HEK293 (cell line): ENCODE data around the gene VAT1.
A peak's percentile ranks its signal among the peaks of the same experiment; 100 is the strongest.

Source experiments
- AEBP2 ChIP-seq: fragments of 450-650 bp; formaldehyde crosslinking; IDR thresholded peaks from 2 replicates; pipeline ENCODE4 v1.5.1; 2016; ENCODE audit warnings: missing biosample characterization, missing genetic modification characterization, borderline replicate concordance
- GFI1B ChIP-seq: fragments of 450-650 bp; formaldehyde crosslinking; IDR thresholded peaks from 2 replicates; pipeline ENCODE4 v1.5.1; 2016; ENCODE audit warnings: missing biosample characterization, missing genetic modification characterization
- IKZF3 ChIP-seq: fragments of 450-650 bp; IDR thresholded peaks from 2 replicates; pipeline ENCODE4 v1.5.0; 2018; ENCODE audit warnings: missing biosample characterization, mild to moderate bottlenecking, missing genetic modification characterization, moderate library complexity
- PRDM1 ChIP-seq: fragments of 450-650 bp; formaldehyde crosslinking; IDR thresholded peaks from 2 replicates; pipeline ENCODE4; 2016; ENCODE audit warnings: missing biosample characterization, missing genetic modification characterization
- PRDM6 ChIP-seq: fragments of 450-650 bp; formaldehyde crosslinking; IDR thresholded peaks from 2 replicates; pipeline ENCODE4 v1.5.1; 2017; ENCODE audit warnings: missing biosample characterization, missing genetic modification characterization
- SP7 ChIP-seq: fragments of 450-650 bp; formaldehyde crosslinking; IDR thresholded peaks from 2 replicates; pipeline ENCODE4 v1.5.1; 2016; ENCODE audit warnings: missing biosample characterization, missing genetic modification characterization
- YY2 ChIP-seq: fragments of 450-650 bp; formaldehyde crosslinking; IDR thresholded peaks from 2 replicates; pipeline ENCODE4 v1.5.1; 2016; ENCODE audit warnings: missing biosample characterization, missing genetic modification characterization
- ZBTB26 ChIP-seq: fragments of 450-650 bp; formaldehyde crosslinking; optimal IDR thresholded peaks from 2 replicates; pipeline ENCODE3; 2016; ENCODE audit warnings: missing biosample characterization, mild to moderate bottlenecking, missing genetic modification characterization
- ZBTB44 ChIP-seq: fragments of 450-650 bp; IDR thresholded peaks from 2 replicates; pipeline ENCODE4 v1.5.1; 2018; ENCODE audit warnings: missing biosample characterization, mild to moderate bottlenecking, missing genetic modification characterization
- ZEB2 ChIP-seq: fragments of 450-650 bp; formaldehyde crosslinking; IDR thresholded peaks from 2 replicates; pipeline ENCODE4 v1.5.1; 2016; ENCODE audit warnings: missing biosample characterization, missing genetic modification characterization
- ZFP37 ChIP-seq: fragments of 450-650 bp; formaldehyde crosslinking; IDR thresholded peaks from 2 replicates; pipeline ENCODE4 v1.5.1; 2016; ENCODE audit warnings: missing biosample characterization, missing genetic modification characterization
- ZFP69B ChIP-seq: fragments of 450-650 bp; formaldehyde crosslinking; IDR thresholded peaks from 2 replicates; pipeline ENCODE4 v1.5.1; 2016; ENCODE audit warnings: missing biosample characterization, missing genetic modification characterization
- ZNF175 ChIP-seq: fragments of 450-650 bp; formaldehyde crosslinking; IDR thresholded peaks from 2 replicates; pipeline ENCODE4 v1.5.1; 2016; ENCODE audit warnings: missing biosample characterization, missing genetic modification characterization
- ZNF19 ChIP-seq: fragments of 450-650 bp; formaldehyde crosslinking; IDR thresholded peaks from 2 replicates; pipeline ENCODE4; 2016; ENCODE audit warnings: missing biosample characterization, missing genetic modification characterization, low read depth
- ZNF223 ChIP-seq: fragments of 450-650 bp; formaldehyde crosslinking; IDR thresholded peaks from 2 replicates; pipeline ENCODE4 v1.5.1; 2016; ENCODE audit warnings: missing biosample characterization, missing genetic modification characterization
- ZNF23 ChIP-seq: fragments of 450-650 bp; formaldehyde crosslinking; IDR thresholded peaks from 2 replicates; pipeline ENCODE4 v1.5.1; 2016; ENCODE audit warnings: missing biosample characterization, missing genetic modification characterization, borderline replicate concordance
- ZNF24 ChIP-seq: fragments of 450-650 bp; formaldehyde crosslinking; IDR thresholded peaks from 2 replicates; pipeline ENCODE4 v1.5.1; 2016; ENCODE audit warnings: missing biosample characterization, missing genetic modification characterization
- ZNF404 ChIP-seq: fragments of 450-650 bp; formaldehyde crosslinking; IDR thresholded peaks from 2 replicates; pipeline ENCODE4 v1.5.1; 2017; ENCODE audit warnings: missing biosample characterization, missing genetic modification characterization
- ZNF423 ChIP-seq: fragments of 450-650 bp; formaldehyde crosslinking; IDR thresholded peaks from 2 replicates; pipeline ENCODE4 v1.5.1; 2016; ENCODE audit warnings: missing biosample characterization, missing genetic modification characterization
- ZNF518A ChIP-seq: fragments of 450-650 bp; formaldehyde crosslinking; conservative IDR thresholded peaks from 2 replicates; pipeline ENCODE4 v1.5.1; 2016; ENCODE audit warnings: low read depth, missing biosample characterization, missing genetic modification characterization
- ZNF560 ChIP-seq: fragments of 450-650 bp; formaldehyde crosslinking; IDR thresholded peaks from 2 replicates; pipeline ENCODE4 v1.5.1; 2017; ENCODE audit warnings: missing biosample characterization, missing genetic modification characterization, borderline replicate concordance
- ZNF580 ChIP-seq: fragments of 450-650 bp; formaldehyde crosslinking; IDR thresholded peaks from 2 replicates; pipeline ENCODE4 v1.5.1; 2016; ENCODE audit warnings: missing biosample characterization, missing genetic modification characterization
- ZNF623 ChIP-seq: fragments of 450-650 bp; formaldehyde crosslinking; IDR thresholded peaks from 2 replicates; pipeline ENCODE4 v1.5.1; 2016; ENCODE audit warnings: missing biosample characterization, missing genetic modification characterization
- ZNF629 ChIP-seq: fragments of 450-650 bp; formaldehyde crosslinking; IDR thresholded peaks from 2 replicates; pipeline ENCODE4 v1.5.1; 2017; ENCODE audit warnings: missing biosample characterization, missing genetic modification characterization
- ZNF654 ChIP-seq: fragments of 450-650 bp; formaldehyde crosslinking; IDR thresholded peaks from 2 replicates; pipeline ENCODE4 v1.5.1; 2016; ENCODE audit warnings: low read depth, missing biosample characterization, missing genetic modification characterization
- ZNF658 ChIP-seq: fragments of 450-650 bp; formaldehyde crosslinking; IDR thresholded peaks from 2 replicates; pipeline ENCODE4; 2016; ENCODE audit warnings: missing biosample characterization, missing genetic modification characterization
- ZSCAN30 ChIP-seq: fragments of 450-650 bp; IDR thresholded peaks from 2 replicates; pipeline ENCODE4 v1.5.1; 2018; ENCODE audit warnings: missing biosample characterization, mild to moderate bottlenecking, missing genetic modification characterization, moderate library complexity
- ZSCAN4 ChIP-seq: fragments of 450-650 bp; formaldehyde crosslinking; IDR thresholded peaks from 2 replicates; pipeline ENCODE4 v1.5.1; 2017; ENCODE audit warnings: missing biosample characterization, missing genetic modification characterization

VAT1 gene

GRCh38 chr17:42969001-42969581 lies 53.1 kb downstream of the VAT1 start (continued):
- TF ChIP-seq ZBTB26 (no peak), ZSCAN4 (tag by site-specific recombination) (no peak; the same call in 1 of the 2 replicates), ZFP69B (no peak; the same call in 1 of the 2 replicates), ZNF629 (tag by site-specific recombination) (peak; percentile 97), ZNF423 (tag by site-specific recombination) (no peak), ZNF19 (tag by site-specific recombination) (no peak), ZNF175 (tag by site-specific recombination) (no peak), ZSCAN30 (tag by site-specific recombination) (no peak), ZEB2 (tag by site-specific recombination) (peak; percentile 87), ZNF23 (tag by site-specific recombination) (no peak), IKZF3 (peak; percentile 63; the same call in 1 of the 2 replicates), ZBTB44 (no peak), GFI1B (no peak), ZNF654 (tag by site-specific recombination) (no peak), ZNF223 (no peak), YY2 (tag by site-specific recombination) (no peak), PRDM1 (tag by site-specific recombination) (peak; percentile 33), ZNF518A (tag by site-specific recombination) (no peak), SP7 (tag by site-specific recombination) (peak; percentile 72), ZNF24 (peak; percentile 63), PRDM6 (tag by site-specific recombination) (peak; percentile 30; the same call in 1 of the 2 replicates), ZNF623 (tag by site-specific recombination) (no peak), ZFP37 (tag by site-specific recombination) (no peak), ZNF580 (tag by site-specific recombination) (no peak), AEBP2 (no peak), ZNF560 (tag by site-specific recombination) (no peak), ZNF658 (no peak), ZNF404 (tag by site-specific recombination) (no peak)
